ENCODE results near the gene SGSM2.

DNA sequence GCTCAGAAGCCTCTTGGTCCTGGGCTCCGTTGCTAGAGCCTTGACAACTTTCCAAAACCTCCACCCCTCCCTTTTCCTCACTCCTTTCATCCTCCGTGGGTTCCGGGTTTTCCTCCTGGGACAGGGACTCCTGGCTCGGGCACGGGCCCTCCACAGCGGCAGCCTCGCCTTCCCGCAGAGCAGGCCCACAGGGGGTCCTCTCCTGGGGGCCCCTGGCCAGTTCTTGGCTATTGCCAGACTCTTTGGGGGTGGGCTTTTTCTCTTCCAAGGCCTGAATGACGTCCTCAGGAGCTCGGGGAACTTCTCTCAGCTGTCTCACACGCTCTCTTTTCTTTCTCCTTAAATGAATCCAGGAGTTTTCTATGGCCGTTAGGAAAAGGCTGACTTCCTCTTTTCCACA, 82.9 kb downstream of the SGSM2 start:
- TF ChIP-seq CTCF (IDR thresholded peaks at IDR 0.05) = no peak
- no peak for TF ChIP-seq POLR2AphosphoS5 (IDR thresholded peaks at IDR 0.05)
